ENCODE data around the gene MIPEP.

Gene MIPEP

GRCh38 chr13:23695711-23696464 lies 193.3 kb downstream of the MIPEP start:
- no peak for TF ChIP-seq CTCF (conservative IDR thresholded peaks at IDR 0.05; ENCODE audit: low read depth, low read length)
- no peak overlapping the region for H3K4me3 ChIP-seq (ENCODE audit: low read length)
- DNase-seq (ENCODE audit: low read depth): no peak

- no peak for DNase-seq (ENCODE audit: low read depth)
- TF ChIP-seq CTCF (conservative IDR thresholded peaks at IDR 0.05; ENCODE audit: low read depth, low read length): no peak
- H3K4me3 ChIP-seq (ENCODE audit: low read length): no peak overlapping the region
Measured at GRCh38 chr13:23695196-23695595, 194.0 kb downstream of the MIPEP start.

GRCh38 chr13:23692816-23693215 lies 196.4 kb downstream of the MIPEP start:
- no peak for TF ChIP-seq CTCF (conservative IDR thresholded peaks at IDR 0.05; ENCODE audit: low read depth, low read length)

GRCh38 chr13:23690668-23691067 lies 198.5 kb downstream of the MIPEP start:
- DNase-seq (ENCODE audit: low read depth): no peak
- no peak overlapping the region for H3K4me3 ChIP-seq (ENCODE audit: low read length)
- TF ChIP-seq CTCF (conservative IDR thresholded peaks at IDR 0.05; ENCODE audit: low read depth, low read length): no peak

More at GRCh38 chr13:23692816-23693215, 196.4 kb downstream of the MIPEP start:
- DNase-seq (ENCODE audit: low read depth): no peak
- no peak overlapping the region for H3K4me3 ChIP-seq (ENCODE audit: low read length)

- H3K4me3 ChIP-seq (ENCODE audit: low read length): no peak overlapping the region
- TF ChIP-seq CTCF (conservative IDR thresholded peaks at IDR 0.05; ENCODE audit: low read depth, low read length): no peak
- no peak for DNase-seq (ENCODE audit: low read depth)
Measured at GRCh38 chr13:23688336-23688735, 200.9 kb downstream of the MIPEP start.

- H3K4me3 ChIP-seq (ENCODE audit: low read length): no peak overlapping the region
- TF ChIP-seq CTCF (conservative IDR thresholded peaks at IDR 0.05; ENCODE audit: low read depth, low read length): no peak
- DNase-seq (ENCODE audit: low read depth): no peak
Measured at GRCh38 chr13:23687614-23688013, 201.6 kb downstream of the MIPEP start.

GRCh38 chr13:23686948-23687347 lies 202.3 kb downstream of the MIPEP start:
- DNase-seq (ENCODE audit: low read depth): no peak
- no peak for TF ChIP-seq CTCF (conservative IDR thresholded peaks at IDR 0.05; ENCODE audit: low read depth, low read length)
- no peak overlapping the region for H3K4me3 ChIP-seq (ENCODE audit: low read length)
